HepG2 (cell line): Measurements from ENCODE around the gene IFT52. TPM values are rescaled to one million over a fixed set of nuclear protein-coding genes. Genes with fewer than 3 reads are reported as not detected.

Experiments
- MAF1 ChIP-seq: sonication (generic); formaldehyde crosslinking; IDR thresholded peaks from 2 replicates; pipeline ENCODE4 v1.5.0; 2020; ENCODE audit warnings: missing genetic modification reagents, borderline replicate concordance
- MAX ChIP-seq: IDR thresholded peaks from 2 replicates; pipeline ENCODE4 v1.6.1; 2012; ENCODE audit warnings: inconsistent platforms
- NRL ChIP-seq: sonication (generic); formaldehyde crosslinking; IDR thresholded peaks from 2 replicates; pipeline ENCODE4 v1.5.0; 2020; ENCODE audit warnings: missing genetic modification reagents, mild to moderate bottlenecking, moderate library complexity, borderline replicate concordance
- TAF15 ChIP-seq: fragments of 200-400 bp; formaldehyde crosslinking; IDR thresholded peaks from one replicate; pipeline ENCODE4 v1.6.1; 2018; ENCODE audit warnings: mild to moderate bottlenecking, low read depth, low read length; ENCODE audit not compliant: poor library complexity, severe bottlenecking
- ZNF230 ChIP-seq: sonication (generic); formaldehyde crosslinking; IDR thresholded peaks from 2 replicates; pipeline ENCODE4 v1.4.0; 2020; ENCODE audit warnings: mild to moderate bottlenecking, missing genetic modification reagents
- ZNF292 ChIP-seq: sonication (generic); formaldehyde crosslinking; IDR thresholded peaks from 2 replicates; pipeline ENCODE4 v1.8.1; 2022; ENCODE audit warnings: mild to moderate bottlenecking, low read depth, missing genetic modification reagents, borderline replicate concordance
- ZNF414 ChIP-seq: sonication (generic); formaldehyde crosslinking; IDR thresholded peaks from 2 replicates; pipeline ENCODE4 v1.5.0; 2020; ENCODE audit warnings: missing genetic modification reagents
- ZNF749 ChIP-seq: sonication (generic); formaldehyde crosslinking; IDR thresholded peaks from 2 replicates; pipeline ENCODE4 v1.8.0; 2022; ENCODE audit warnings: mild to moderate bottlenecking, missing genetic modification reagents, moderate library complexity, borderline replicate concordance
- ZNF75D ChIP-seq: sonication (generic); formaldehyde crosslinking; IDR thresholded peaks from 2 replicates; pipeline ENCODE4 v1.8.1; 2023; ENCODE audit warnings: missing genetic modification reagents, mild to moderate bottlenecking, borderline replicate concordance
- ZNF776 ChIP-seq: sonication (generic); formaldehyde crosslinking; IDR thresholded peaks from 2 replicates; pipeline ENCODE4 v1.4.0; 2020; ENCODE audit warnings: mild to moderate bottlenecking, missing genetic modification reagents
- polyA plus RNA-seq, 8 experiments: library from polyadenylated mRNA; depleted of rRNA in 3 of 8; stranded (reverse) in 7 of 8; unstranded in 1 of 8; fragments of >200 nt; fragmentation: Illumina TruSeq in 4 of 8; extraction: Trizol in 4 of 8; gene quantifications; 2 replicates each; pipeline versions ENCODE4 v1.2.1 to v1.2.3, GENCODE V29; 2011 to 2016; ENCODE audit warnings: low read depth in 4 of 8, missing spikeins in 1 of 8, mixed read lengths in 1 of 8; ENCODE audit not compliant: insufficient read depth in 1 of 8
- total RNA-seq, 5 experiments: library from RNA; depleted of rRNA; stranded (reverse); fragments of >200 nt; fragmentation: Illumina TruSeq; extraction: Trizol; gene quantifications; 2 replicates each; pipeline ENCODE4 v1.2.3, GENCODE V29; 2016; ENCODE audit warnings: low read depth in 1 of 5
- TF ChIP-seq, protein P1 (sequence below): sonication (generic); formaldehyde crosslinking; IDR thresholded peaks from 2 replicates; pipeline ENCODE4 v1.4.0; 2020; ENCODE audit warnings: mild to moderate bottlenecking, missing genetic modification reagents
- TF ChIP-seq, protein P2 (sequence below): sonication (generic); formaldehyde crosslinking; IDR thresholded peaks from 2 replicates; pipeline ENCODE4 v1.4.0; 2020; ENCODE audit warnings: missing genetic modification reagents
- TF ChIP-seq, protein P3 (sequence below): IDR thresholded peaks from 2 replicates; pipeline ENCODE4 v1.6.1; 2016; ENCODE audit warnings: mild to moderate bottlenecking, missing biosample characterization, missing genetic modification reagents
- TF ChIP-seq, protein P4 (sequence below): IDR thresholded peaks from 2 replicates; pipeline ENCODE4 v1.6.1; 2016; ENCODE audit warnings: missing genetic modification reagents, missing compliant biosample characterization
- TF ChIP-seq, protein P5 (sequence below), 2 experiments: fragments of 450-650 bp in 1 of 2; sonication (generic) in 1 of 2; formaldehyde crosslinking in 1 of 2; IDR thresholded peaks; 2 replicates each; pipeline versions ENCODE4 v1.6.1 to v1.8.0; 2016 to 2022; ENCODE audit warnings: antibody characterized with exemption in 1 of 2, mild to moderate bottlenecking in 1 of 2, missing genetic modification reagents in 1 of 2

IFT52 gene
- total and polyA plus RNA-seq, 2 of the 13 experiments (the other 11 are each of a cell fraction or from before 2014, with no cell fraction given) = 48.0 to 64.0 TPM

GRCh38 chr20:43558412-43559146 lies 32.2 kb upstream of the IFT52 start, which contains the start of gene SGK2 (continued):
- TF ChIP-seq, protein P1, sequence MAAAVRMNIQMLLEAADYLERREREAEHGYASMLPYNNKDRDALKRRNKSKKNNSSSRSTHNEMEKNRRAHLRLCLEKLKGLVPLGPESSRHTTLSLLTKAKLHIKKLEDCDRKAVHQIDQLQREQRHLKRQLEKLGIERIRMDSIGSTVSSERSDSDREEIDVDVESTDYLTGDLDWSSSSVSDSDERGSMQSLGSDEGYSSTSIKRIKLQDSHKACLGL = peak; percentile 19; the same call in 1 of the 2 replicates
- peak; percentile 67; the same call in 1 of the 2 replicates for TF ChIP-seq ZNF230 (CRISPR knock-in tag)
- no peak; the same call in 1 of the 2 replicates for TF ChIP-seq MAF1
- TF ChIP-seq, protein P2, sequence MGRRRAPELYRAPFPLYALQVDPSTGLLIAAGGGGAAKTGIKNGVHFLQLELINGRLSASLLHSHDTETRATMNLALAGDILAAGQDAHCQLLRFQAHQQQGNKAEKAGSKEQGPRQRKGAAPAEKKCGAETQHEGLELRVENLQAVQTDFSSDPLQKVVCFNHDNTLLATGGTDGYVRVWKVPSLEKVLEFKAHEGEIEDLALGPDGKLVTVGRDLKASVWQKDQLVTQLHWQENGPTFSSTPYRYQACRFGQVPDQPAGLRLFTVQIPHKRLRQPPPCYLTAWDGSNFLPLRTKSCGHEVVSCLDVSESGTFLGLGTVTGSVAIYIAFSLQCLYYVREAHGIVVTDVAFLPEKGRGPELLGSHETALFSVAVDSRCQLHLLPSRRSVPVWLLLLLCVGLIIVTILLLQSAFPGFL (CRISPR knock-in tag) = peak; percentile 80; the same call in 1 of the 2 replicates
- TF ChIP-seq, protein P3, sequence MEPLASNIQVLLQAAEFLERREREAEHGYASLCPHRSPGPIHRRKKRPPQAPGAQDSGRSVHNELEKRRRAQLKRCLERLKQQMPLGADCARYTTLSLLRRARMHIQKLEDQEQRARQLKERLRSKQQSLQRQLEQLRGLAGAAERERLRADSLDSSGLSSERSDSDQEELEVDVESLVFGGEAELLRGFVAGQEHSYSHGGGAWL (CRISPR knock-in tag) = peak; percentile 68; the same call in 1 of the 2 replicates
- no peak for TF ChIP-seq ZNF75D (CRISPR knock-in tag)
- TF ChIP-seq ZNF414 (CRISPR knock-in tag) = peak; percentile 90
- no peak for TF ChIP-seq ZNF749 (CRISPR knock-in tag)
- no peak for TF ChIP-seq ZNF776
- TF ChIP-seq, protein P4, sequence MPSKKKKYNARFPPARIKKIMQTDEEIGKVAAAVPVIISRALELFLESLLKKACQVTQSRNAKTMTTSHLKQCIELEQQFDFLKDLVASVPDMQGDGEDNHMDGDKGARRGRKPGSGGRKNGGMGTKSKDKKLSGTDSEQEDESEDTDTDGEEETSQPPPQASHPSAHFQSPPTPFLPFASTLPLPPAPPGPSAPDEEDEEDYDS (CRISPR knock-in tag) = peak; percentile 88
- TF ChIP-seq MAX = peak; percentile 65
- TF ChIP-seq NRL (CRISPR knock-in tag) = 0 out of 2 replicates have a peak, but pooled peaks have one; percentile 50
- TF ChIP-seq, protein P5, sequence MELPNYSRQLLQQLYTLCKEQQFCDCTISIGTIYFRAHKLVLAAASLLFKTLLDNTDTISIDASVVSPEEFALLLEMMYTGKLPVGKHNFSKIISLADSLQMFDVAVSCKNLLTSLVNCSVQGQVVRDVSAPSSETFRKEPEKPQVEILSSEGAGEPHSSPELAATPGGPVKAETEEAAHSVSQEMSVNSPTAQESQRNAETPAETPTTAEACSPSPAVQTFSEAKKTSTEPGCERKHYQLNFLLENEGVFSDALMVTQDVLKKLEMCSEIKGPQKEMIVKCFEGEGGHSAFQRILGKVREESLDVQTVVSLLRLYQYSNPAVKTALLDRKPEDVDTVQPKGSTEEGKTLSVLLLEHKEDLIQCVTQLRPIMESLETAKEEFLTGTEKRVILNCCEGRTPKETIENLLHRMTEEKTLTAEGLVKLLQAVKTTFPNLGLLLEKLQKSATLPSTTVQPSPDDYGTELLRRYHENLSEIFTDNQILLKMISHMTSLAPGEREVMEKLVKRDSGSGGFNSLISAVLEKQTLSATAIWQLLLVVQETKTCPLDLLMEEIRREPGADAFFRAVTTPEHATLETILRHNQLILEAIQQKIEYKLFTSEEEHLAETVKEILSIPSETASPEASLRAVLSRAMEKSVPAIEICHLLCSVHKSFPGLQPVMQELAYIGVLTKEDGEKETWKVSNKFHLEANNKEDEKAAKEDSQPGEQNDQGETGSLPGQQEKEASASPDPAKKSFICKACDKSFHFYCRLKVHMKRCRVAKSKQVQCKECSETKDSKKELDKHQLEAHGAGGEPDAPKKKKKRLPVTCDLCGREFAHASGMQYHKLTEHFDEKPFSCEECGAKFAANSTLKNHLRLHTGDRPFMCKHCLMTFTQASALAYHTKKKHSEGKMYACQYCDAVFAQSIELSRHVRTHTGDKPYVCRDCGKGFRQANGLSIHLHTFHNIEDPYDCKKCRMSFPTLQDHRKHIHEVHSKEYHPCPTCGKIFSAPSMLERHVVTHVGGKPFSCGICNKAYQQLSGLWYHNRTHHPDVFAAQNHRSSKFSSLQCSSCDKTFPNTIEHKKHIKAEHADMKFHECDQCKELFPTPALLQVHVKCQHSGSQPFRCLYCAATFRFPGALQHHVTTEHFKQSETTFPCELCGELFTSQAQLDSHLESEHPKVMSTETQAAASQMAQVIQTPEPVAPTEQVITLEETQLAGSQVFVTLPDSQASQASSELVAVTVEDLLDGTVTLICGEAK (IDR thresholded peaks at IDR 0.05) = no peak
- TF ChIP-seq, protein P5 (CRISPR knock-in tag; IDR thresholded peaks at IDR 0.05) = peak; percentile 78; the same call in 1 of the 2 replicates
- no peak for TF ChIP-seq TAF15
- TF ChIP-seq ZNF292 (CRISPR knock-in tag) = peak; percentile 95
